K562 (cell line): ENCODE measurements around the gene EPPIN.

Experiments
- GABPB1 ChIP-seq: sonication (generic); formaldehyde crosslinking; IDR thresholded peaks from 2 replicates; pipeline ENCODE4 v1.8.0; 2022; ENCODE audit warnings: mild to moderate bottlenecking, missing genetic modification reagents
- ZEB2 ChIP-seq: fragments of 450-650 bp; IDR thresholded peaks from 2 replicates; pipeline ENCODE4 v1.6.1; 2016
- TF ChIP-seq, protein P1 (sequence below): fragments of 450-650 bp; IDR thresholded peaks from 2 replicates; pipeline ENCODE4 v1.6.1; 2017; ENCODE audit warnings: antibody characterized with exemption, mild to moderate bottlenecking

DNA sequence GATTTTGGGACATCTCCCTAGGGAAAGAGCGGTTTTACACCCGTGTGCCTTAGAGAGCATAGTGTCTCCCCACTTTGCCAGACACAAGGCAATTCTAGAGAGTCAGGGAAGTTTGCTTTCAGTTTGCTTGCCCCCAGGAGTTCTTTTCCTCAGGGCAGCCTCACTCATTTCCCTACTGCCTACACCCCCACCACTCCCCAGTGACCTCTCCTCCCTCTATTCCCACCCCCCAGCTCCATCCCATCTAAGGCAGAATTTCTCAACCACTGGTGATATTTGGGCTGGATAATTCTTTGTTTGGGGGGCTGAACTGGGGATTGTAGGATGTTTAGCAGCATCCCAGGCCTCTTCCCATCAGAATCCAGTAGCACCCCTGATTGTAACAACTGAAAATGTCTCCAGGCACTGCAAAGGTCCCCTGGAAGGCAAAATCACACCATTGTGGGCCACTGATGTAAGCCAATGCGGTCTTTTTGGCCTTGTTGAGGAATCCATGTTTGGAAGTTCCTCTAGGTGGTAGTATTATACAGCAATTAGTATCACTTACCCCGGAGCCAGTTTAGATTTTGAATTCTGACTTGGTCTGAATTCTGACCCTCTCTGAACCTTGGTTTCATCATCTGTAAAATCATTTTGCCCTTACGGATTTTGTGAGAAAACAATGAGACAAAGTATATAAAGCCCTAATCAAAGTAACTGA lies 1.3 kb downstream of the EPPIN start:
- no peak for TF ChIP-seq GABPB1
- no peak for TF ChIP-seq ZEB2
- TF ChIP-seq, protein P1, sequence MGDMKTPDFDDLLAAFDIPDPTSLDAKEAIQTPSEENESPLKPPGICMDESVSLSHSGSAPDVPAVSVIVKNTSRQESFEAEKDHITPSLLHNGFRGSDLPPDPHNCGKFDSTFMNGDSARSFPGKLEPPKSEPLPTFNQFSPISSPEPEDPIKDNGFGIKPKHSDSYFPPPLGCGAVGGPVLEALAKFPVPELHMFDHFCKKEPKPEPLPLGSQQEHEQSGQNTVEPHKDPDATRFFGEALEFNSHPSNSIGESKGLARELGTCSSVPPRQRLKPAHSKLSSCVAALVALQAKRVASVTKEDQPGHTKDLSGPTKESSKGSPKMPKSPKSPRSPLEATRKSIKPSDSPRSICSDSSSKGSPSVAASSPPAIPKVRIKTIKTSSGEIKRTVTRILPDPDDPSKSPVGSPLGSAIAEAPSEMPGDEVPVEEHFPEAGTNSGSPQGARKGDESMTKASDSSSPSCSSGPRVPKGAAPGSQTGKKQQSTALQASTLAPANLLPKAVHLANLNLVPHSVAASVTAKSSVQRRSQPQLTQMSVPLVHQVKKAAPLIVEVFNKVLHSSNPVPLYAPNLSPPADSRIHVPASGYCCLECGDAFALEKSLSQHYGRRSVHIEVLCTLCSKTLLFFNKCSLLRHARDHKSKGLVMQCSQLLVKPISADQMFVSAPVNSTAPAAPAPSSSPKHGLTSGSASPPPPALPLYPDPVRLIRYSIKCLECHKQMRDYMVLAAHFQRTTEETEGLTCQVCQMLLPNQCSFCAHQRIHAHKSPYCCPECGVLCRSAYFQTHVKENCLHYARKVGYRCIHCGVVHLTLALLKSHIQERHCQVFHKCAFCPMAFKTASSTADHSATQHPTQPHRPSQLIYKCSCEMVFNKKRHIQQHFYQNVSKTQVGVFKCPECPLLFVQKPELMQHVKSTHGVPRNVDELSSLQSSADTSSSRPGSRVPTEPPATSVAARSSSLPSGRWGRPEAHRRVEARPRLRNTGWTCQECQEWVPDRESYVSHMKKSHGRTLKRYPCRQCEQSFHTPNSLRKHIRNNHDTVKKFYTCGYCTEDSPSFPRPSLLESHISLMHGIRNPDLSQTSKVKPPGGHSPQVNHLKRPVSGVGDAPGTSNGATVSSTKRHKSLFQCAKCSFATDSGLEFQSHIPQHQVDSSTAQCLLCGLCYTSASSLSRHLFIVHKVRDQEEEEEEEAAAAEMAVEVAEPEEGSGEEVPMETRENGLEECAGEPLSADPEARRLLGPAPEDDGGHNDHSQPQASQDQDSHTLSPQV = no peak
